ENCODE measurements around the gene GPR18.

The GPR18 gene, protein sequence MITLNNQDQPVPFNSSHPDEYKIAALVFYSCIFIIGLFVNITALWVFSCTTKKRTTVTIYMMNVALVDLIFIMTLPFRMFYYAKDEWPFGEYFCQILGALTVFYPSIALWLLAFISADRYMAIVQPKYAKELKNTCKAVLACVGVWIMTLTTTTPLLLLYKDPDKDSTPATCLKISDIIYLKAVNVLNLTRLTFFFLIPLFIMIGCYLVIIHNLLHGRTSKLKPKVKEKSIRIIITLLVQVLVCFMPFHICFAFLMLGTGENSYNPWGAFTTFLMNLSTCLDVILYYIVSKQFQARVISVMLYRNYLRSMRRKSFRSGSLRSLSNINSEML

DNA sequence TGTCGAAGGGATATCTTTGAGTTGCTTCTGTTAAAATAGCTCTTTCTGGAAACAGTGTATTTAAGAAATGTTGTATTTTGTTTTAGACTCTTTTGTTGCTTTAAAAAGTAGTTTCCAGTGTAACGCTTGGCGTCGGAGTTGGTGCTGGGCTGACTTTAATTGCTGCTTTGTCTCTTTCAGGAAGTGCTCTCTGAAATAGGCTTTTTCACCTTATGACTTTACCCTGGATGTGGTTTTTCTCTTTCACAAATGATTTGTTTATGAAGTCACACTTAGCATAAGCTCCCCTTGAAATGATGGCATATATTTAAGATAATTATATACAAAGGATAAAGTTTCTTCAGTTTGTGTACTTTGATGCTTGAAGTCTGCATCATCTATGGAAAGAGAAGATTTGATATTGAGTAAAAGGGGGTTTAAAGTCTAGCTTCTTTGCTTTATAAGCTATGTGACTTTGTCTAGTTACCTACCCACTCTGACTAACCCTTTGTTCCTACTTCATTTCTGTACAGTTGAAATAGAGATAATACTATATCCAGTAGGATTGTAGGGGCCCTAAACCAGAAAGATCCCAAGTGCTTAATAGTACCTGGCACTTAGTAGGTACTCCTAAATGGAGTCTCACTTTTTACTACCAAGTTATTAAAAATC lies at the start of gene GPR18:
TSS of gene GPR18 (minus strand) at position 170 of the 651 bp plus-strand sequence. CDS start 2,507 bp downstream, outside the sequence.
- no peak for DNase-seq

DNA sequence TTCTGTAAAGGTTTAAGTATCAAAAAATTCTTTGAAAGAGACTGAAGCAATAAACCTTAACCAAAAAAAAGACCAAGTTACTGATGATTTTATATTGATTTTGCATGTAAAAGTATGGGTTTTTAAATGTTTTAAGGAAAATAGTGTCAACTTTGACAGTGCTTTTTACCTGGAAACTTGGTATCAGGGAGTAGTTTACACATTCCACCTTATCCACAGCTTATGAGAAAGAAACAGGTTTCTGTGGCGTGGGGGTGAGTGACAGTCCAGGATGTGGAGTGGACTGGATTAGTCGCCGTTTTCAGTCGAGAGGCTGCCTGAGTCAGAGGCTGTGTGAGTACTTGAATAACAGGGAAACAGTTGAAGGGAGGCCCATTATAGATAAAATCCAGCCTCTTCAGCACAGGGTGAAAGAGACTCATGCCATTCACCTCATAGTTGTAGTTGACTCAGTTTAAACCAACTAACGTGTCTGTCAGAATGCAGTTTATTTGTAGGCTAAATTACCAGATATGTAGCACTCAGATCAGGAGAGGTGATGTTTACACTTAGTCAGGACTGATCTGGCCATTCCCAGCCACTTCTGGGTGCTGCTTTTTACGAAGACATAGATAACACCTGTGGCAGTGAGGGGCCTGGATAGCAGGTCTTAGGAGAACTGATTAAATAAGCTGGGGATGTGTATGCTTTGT lies 49.6 kb upstream of the GPR18 start:
- no peak for DNase-seq

DNA sequence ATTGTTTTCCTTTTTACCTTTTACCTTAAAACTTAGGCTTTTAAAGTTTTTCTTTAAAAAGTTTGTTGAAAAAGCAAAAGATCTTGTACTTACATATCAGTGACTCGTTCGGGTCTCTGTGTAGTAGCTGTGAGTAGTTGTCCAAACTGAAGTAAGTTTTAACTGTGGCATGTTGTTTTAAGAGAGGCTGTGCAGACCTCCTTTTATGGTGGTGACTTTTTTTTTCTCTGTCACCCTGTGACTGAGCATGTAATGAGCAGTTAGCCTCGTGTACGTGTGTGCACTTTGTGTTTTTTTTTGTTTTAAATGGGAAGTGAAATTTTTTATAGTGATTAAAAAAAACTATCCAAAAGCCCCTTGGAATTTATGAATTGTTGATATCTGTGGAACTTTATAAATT lies 49.1 kb upstream of the GPR18 start, which contains the start of gene GPR183:
TSS of gene GPR183 (minus strand) at position 153 of the 400 bp plus-strand sequence. CDS start 11,254 bp downstream, outside the sequence.
- no peak for DNase-seq

DNA sequence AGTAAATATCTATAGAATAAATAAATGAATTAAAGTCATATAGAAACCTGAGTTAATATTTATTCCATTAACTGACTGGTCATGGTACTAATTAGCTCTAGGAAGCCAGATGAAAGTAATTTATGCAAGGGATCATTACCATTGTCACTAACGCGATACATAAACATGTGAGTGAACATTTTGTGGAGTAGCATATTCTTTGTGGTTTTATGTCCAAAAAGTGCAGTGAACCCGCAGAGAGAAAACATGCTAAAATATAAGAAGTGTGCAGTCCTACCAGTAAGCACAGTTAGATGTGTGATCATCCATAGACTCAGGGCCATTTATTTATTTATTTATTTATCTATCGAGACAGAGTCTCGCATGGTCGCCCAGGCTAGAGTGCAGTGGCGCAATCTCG lies 47.4 kb upstream of the GPR18 start:
- DNase-seq = no peak

DNA sequence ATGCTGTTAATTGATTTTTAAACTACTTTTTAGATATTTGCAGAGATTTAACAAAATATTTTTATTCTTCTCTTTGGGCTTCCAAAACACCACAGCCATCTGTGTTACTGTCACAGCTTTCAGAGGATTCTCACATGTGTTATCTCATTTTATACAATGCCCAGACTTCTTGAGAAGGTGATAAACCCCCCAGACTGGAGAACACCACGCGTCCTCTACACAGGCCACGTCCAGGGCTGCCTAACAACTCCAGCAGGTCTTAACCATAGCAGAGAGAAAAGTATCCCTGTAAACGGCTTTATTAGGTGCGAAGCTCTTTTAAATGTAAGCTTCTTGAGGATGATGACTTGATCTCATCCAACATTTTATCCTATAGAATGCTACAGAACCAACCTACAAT lies 47.0 kb upstream of the GPR18 start:
- DNase-seq = no peak

DNA sequence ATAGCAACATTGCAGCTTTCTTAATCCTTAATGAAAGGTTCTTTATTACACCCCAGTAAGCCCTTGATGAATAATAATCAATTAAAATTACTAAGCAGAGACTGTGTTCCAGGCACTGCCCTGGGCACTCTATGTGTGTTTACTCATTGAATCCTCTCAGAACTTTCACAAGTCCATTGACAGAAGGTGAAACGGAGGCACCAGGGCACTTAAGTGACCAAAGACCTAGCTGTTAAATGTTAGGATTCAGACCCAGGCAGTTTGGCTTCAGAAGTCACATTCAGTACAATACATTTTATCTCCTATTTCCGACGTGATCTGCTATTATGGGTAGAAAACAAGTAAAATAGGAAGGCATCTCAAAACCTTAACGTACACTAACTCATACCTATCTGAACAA lies 46.4 kb upstream of the GPR18 start:
- DNase-seq = no peak

DNA sequence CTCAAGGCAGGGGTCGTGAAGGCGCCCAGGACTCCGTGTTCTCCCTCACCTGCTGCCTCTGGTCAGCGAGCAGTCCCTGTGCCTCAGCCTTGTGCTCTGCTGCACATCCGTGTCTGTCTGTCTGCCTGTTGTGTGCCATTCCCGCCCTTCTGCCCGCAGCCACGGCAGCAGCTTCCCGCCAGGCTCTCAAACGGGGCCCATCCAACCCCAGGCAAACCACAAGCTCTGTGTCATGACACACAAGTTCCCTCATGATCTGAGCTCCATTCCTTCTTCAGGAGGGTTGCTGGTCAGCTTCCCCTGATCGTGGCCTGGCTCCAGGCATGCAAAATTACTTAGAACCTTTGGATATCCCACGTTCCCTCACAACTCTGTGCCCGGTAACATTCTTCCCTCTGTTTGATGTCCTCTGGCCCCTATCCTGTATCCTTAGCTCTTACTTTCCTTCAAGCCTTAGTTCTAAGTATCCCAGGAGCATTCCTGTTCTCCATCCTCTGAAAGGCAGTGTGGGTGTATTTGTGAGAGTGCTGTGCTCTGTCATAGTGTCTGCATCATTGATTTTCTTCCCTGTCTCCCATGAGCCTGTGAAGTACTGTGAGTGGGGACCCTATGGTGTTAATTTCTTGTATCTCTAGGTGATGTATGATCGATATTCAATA lies 45.8 kb upstream of the GPR18 start:
- DNase-seq = no peak

DNA sequence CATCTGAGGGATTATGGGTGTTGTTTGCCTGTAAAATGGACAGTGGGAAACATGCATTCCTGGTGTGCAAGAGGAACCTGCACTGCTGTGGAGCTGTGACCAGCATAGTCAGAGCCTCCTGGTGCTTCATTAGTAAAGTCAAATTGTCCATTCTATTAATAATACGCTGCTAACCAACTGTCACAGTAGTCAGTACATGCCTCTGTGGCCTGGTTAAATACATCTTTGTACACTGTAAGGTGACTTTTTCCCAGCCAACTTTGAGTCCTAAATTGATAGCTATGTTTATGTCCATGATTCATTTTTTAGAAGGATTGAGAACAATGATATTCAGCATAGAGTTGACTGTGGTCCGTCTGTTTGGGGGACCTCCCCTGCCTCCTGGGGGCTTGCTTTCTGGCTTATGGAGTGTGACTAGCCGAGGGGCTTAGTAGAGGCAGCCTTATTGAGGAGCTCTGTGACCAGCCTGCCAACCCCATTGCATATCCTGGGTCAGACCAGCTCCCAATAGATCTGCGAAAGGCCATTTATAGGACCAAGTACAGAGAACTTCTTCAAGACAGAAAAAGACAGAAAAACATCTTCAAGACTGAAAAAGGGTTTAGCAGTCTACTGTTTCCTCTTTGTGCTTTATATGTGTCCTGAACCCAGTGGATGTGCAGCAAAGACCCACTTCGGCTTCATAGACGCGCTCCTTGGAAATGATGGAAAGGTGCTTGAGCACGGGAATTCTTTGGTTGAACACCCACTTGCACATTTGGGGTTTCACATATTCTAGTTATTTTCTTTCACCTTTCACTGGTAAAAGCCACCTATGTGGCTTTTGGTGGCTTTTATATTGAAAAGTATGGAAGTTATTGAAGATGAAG lies 44.7 kb upstream of the GPR18 start:
- no peak for DNase-seq

DNA sequence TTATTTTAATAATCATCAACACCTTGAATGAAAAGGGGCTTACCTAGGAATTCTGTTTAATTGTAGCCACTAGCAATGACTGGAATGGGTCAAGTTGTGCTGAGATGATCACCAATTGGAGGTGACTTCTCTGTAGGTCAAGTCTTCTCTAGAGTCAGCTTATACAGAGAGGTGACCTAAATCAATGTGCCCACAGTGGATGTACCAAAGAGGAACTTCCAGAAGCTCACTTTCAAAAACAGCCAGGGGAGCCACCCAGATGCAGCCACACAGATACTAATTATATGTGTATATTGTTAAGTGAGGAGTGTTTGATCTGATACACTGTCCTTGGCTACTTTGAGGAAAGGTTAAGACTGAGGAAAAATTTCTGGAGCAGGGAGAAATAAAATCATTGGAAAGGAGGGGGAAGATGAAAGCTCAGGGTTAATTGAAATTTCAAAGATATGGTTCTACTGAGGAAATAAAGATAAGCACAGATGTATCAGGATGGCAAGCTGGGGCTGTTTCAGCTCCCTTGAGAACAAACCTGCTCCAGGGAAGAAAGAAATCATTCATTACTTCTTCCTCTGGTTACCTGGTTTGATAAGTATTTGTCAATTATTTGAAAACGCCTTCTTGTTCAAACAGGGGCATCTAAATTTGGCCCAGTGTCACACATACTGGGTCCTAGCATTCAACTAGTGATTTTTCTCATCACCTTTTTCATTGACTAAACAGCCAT lies 43.9 kb upstream of the GPR18 start:
- DNase-seq = no peak

DNA sequence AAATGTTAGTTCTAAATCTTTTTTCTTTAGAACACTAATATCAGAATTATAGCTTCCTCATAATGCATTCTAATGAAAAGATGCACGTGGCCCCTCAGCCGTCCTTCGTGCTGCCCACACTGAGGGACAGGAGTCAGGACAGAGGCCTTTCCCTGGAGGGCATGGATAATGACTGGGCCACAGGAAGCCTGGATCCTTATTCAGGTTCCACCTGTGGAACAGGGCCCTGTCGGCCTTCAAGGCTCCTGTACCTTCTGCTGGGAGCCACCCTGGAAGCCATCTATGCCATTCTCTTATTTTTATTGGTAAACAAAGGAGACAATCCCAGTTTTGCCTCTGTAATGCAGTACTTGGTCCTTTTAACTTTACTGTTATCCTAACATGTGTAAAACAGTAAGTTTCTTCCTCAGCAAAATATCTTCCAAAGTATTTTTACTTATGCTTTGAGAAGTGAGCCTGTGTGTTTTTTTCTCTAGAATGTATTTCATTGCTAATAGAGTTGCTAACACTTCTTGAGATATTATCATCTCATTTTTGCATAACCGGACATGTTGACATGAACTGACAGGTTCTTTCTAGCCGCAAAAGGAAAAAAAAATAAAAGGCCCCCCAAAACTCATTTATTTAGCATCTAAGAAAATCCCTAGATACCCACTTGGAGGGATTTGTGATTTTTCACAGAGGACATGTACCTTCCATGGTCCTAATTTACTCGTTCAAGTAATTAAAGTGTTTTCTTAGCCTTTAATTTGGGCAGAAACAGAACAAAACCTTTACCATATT lies 43.1 kb upstream of the GPR18 start:
- no peak for DNase-seq

DNA sequence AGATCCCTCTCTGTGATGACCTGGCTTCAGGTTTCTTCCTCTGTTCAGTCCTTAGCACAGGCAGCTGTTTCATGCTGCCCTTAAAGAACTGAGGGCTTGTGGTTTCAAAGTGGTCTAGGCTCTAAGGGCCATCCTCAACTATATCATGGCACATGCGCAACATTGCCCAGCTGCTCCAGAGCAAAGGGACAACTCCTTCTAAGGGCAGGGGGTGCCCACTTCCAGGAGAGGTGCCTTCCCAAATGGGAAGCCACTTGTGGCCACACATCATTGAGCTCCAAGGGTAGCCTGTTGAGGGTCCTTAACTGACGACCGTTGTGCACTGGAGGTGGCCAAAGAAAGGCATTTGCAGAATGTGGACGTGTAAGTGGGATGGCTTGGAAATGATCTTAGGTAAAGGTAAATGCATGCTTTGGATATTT lies 41.8 kb upstream of the GPR18 start:
- DNase-seq = no peak

DNA sequence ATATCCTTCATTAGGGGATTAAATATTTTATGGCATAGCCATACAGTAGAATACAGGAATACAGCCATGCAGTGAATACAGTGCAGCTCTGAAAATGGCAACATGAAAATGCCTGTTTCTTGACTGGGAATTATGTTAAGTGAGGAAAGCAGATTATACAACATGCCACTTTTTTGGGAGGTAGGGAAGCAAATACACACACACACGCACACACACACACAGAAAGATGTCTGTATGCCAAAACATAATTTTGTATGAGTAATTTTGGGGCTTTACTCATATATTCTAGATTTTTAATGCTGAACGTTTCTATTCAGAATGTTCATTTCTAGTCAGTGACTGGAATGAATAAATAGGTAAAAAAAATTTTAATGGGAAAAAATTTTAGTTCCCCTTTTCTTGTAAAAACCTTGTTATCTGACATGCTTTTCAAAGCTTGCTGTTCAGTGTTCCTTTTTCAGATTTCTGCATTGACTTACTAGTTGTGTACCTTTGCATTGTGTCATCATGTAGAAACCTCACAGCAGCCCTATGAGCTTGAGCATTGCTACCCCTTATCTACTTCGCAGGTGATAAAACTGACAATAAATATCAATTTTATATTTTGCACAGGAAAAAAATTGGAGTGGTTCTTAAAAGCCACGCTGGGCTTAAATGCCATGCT lies 41.2 kb upstream of the GPR18 start:
- no peak for DNase-seq

DNA sequence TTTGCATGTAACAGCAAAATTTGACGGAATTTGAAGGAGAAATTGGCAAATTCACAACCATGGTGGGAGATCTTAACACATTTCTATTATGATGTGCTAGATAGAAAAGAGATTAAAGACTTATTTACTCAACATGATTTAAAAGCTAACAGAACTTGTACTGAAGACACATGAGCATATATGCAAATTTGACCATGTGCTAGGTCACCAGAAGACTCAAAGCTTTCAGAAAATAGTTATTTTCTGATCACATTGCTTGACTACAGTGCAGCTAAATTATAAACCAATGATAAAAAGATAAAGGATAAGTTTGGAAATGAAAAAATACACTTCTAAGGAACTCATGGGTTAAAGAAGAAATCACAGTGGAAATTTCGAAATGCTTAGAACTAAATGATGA lies 39.9 kb upstream of the GPR18 start:
- DNase-seq = no peak

DNA sequence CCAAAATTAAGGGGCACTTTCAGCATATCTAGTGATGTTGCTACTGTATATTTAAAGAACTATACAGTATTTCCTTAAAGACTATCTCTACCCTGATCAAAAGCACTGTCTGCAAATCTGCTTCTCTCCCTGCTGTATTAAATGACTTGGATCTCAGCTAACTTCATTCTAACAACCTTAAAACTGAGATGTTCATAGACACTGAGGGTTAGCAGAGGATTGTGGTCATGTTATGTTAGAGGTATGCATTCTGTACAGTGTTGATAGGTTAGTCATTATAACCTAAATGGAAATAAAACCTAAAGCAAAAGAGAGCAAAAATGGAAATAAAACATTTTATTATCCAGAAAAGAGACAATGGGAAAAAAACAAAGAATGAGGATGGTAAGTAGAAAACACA lies 39.2 kb upstream of the GPR18 start:
- DNase-seq = no peak

DNA sequence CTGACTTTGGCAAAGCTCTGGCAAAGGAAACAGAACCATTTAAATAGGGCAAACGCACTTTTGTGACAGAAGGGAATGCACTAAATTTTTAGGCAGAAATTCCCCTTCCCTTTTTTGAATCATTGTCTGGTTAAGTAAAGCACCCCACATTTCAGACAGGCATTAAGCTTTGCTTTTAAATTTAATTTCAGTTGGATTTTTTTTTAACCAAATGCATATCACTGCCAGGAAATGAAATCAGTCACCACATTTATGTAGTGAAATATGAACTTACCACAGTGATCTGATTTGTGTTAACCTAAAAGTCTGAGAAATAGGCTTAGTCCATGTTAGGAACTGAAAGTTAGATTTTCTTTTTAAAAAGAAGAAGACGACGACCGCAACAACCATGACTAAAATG lies 38.2 kb upstream of the GPR18 start:
- no peak for DNase-seq

DNA sequence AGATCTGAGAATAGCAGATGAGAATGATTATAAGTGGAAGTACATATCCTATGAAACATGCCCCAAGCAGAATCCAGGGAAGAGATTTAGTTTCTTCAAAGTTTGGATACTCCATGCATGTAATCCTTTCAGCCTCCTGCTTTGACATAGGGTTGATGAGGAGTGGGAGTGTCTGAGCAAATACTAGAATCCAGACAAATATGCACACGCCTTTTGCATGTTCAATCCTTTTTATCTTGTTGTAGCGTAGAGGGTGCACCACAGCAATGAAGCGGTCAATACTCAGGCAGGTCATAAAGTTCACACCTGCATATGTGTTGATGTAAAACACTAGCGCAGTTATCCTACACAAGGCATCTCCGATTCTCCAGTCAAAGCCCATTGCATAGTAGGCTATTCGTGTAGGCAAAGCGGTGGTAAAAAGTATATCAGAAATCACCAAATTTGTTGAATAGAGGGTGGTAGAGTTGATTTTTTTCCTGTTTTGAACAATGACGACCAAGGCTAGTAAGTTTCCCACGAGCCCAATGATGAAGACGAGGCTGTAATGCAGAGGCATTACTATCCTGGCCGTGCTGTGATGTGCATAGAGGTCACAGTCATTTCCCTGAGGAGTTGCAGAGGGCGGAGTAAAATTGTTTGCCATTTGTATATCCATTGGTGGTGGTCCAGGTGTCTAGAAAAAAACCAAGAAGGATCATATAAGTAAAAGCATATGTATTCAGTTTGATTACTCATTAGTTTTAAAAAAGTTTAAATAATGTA lies 37.5 kb upstream of the GPR18 start:
- DNase-seq = no peak

DNA sequence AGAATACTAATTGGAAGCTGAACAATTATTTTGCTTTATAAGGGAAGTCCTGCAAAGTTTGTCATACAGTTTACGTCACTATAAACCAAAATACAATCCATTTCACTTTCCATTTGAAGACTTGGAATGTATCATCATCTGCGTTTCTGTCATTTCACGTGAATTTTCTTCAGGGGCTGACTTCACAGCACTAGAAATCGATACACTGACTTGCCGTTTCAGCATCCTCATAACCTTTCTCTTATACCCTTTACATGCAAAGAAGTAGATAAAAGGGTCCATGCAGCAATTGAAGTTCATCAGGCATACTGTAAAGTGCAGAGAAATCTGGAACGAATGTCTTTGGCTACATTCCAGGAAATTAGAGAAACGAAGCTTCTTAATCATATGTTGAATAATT lies 36.8 kb upstream of the GPR18 start:
- no peak for DNase-seq

DNA sequence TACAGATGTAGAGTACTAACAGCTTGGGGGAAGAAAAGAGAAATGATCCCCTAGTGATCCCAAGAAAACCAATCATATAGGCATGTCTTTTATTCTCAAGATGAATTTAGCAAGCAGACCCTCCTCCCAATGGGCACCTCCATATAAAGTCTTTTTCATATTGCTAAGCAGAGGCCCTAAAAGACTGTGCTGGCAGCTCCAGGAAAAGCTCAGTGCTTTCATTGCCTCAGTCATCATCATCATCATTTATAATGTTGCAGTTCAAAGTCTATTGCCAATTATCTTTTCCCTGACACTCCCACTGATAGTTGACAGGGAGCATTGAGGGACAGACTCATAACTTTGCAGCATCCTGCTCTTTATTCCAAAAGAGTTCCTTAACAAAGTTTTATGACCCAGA lies 36.0 kb upstream of the GPR18 start:
- DNase-seq = no peak

DNA sequence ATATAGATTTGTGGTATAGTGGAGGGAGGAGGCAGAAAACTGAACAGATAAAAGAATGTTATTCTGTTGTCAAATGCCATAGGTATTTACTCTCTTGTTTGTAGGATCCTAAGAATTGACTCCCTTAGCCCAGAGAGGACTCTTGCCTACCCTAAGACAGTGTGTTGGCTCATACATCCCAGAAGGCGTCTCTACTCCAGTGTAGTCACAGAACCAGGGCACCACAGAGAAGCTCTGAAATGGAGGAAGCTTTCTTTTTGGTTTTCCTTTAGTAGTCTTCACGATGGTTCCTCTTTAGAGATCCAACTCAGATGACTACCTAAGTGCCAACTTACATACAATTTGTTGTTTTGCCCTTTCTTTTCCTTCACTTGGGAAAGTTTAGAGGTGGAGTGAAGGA lies 35.0 kb upstream of the GPR18 start:
- DNase-seq = no peak

DNA sequence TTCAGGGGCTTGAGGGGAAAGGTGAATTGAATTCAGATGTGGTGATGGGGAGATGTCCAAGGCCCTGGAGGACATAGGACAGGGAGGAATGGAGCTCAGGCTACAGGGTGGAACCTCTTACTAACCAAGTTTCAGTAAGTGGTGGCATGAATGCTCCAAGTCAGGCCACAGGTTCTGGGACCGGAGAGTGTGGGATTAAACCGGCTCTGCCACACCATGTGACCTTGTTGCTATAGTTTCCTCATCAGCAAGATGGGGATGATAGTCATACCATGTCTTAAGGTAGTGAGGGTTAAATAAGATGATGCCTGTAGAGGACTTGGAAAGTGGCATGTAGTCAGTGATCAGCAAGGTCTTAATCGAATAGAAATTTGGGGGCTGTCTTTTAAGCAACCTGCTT lies 32.7 kb upstream of the GPR18 start:
- DNase-seq = no peak
